Measurements from ENCODE around the gene NIPBL.
A peak's percentile ranks its signal among the peaks of the same experiment; 100 is the strongest.
"Not testable (repeated sequence)": the region's sequence is repeated elsewhere in the genome, so short reads cannot be mapped to it uniquely, and the experiment has no call there.

The NIPBL gene

DNA sequence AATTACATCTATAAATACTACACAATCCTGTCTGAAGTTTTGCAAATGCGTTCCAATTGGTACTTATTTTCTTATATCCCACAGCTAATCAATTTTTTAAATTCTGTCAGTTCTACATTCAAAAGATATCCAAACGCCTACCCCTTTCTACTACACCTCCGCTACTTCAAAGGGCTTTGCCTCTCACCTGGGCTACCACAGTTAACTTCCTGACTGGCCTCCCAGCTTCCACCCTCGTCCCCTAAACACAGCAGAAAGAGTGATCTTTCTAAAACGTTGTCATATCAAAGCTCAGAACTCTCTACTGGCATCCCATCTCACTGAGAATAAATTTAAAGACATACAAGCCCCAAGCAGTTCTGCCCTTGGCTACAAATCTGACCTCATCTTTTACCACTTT, 32.3 kb upstream of the NIPBL start:
- no peak for DNase-seq (ENCODE audit: low read depth)
- H3K4me3 ChIP-seq (ENCODE audit: low read length): no peak overlapping the region

DNA sequence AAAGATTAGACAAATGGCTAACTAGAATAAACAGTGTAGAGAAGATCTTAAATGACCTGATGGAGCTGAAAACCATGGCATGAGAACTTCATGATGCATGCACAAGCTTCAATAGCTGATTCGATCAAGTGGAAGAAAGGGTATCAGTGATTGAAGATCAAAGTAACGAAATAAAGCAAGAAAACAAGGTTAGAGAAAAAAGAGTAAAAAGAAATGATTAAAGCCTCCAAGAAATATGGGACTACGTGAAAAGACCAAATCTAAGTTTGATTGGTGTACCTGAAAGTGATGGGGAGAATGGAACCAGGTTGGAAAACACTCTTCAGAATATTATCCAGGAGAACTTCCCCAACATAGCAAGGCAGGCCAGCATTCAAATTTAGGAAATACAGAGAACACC, 28.0 kb upstream of the NIPBL start:
- DNase-seq (ENCODE audit: low read depth); H3K4me3 ChIP-seq (ENCODE audit: low read length): not testable (repeated sequence)

More for the DNA sequence above, 32.3 kb upstream of the NIPBL start:
- TF ChIP-seq, protein P1, sequence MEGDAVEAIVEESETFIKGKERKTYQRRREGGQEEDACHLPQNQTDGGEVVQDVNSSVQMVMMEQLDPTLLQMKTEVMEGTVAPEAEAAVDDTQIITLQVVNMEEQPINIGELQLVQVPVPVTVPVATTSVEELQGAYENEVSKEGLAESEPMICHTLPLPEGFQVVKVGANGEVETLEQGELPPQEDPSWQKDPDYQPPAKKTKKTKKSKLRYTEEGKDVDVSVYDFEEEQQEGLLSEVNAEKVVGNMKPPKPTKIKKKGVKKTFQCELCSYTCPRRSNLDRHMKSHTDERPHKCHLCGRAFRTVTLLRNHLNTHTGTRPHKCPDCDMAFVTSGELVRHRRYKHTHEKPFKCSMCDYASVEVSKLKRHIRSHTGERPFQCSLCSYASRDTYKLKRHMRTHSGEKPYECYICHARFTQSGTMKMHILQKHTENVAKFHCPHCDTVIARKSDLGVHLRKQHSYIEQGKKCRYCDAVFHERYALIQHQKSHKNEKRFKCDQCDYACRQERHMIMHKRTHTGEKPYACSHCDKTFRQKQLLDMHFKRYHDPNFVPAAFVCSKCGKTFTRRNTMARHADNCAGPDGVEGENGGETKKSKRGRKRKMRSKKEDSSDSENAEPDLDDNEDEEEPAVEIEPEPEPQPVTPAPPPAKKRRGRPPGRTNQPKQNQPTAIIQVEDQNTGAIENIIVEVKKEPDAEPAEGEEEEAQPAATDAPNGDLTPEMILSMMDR (IDR thresholded peaks at IDR 0.05; ENCODE audit: insufficient read depth, low read depth, low read length, missing control alignments): no peak

DNA sequence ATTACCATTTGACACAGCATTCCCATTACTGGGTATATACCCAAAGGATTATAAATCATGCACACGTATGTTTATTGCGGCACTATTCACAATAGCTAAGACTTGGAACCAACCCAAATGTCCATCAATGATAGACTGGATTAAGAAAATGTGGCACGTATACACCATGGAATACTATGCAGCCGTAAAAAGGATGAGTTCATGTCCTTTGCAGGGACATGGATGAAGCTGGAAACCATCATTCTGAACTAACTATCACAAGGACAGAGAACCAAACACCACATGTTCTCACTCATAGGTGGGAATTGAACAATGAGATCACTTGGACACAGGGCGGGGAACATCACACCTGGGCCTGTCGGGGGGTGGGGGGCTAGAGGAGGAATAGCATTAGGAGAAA, 23.7 kb upstream of the NIPBL start:
- H3K4me3 ChIP-seq (ENCODE audit: low read length); DNase-seq (ENCODE audit: low read depth): not testable (repeated sequence)

DNA sequence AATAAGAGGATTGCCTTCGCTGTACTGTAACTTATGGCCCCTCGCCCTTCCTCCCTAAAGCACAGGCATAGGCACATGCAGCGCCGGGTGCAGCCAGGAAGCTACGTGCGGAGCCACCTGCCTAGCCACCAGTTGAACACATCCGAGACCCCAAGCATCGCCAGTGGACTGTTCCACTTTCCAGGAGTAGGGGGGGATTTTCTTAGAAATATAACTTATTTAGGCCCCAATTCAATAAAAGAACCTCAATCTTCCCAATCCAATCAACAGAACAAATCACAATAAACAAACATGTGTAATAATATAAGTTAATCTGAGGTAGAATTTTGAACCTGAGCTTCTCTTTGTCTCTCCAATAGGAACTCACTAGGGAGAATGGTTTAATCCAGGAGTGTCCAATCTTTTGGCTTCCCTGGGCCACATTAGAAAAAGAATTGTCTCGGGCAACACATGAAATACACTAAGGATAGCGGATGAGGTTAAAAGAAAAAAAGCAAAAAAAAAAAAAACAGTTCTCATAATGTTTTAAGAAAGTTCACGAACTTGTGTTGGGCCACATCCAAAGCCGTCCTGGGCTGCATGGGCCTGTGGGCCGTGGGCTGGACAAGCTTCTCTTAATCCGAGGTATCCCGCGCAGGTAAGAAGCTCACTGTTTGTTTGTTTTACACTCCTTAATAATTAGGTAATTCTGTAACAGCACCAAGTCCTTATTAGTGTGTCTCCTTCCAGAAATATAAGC, 22.0 kb upstream of the NIPBL start:
- H3K4me3 ChIP-seq (ENCODE audit: low read length): no peak overlapping the region
- no peak for DNase-seq (ENCODE audit: low read depth)
- TF ChIP-seq, protein P1 (IDR thresholded peaks at IDR 0.05; ENCODE audit: insufficient read depth, low read depth, low read length, missing control alignments): no peak

DNA sequence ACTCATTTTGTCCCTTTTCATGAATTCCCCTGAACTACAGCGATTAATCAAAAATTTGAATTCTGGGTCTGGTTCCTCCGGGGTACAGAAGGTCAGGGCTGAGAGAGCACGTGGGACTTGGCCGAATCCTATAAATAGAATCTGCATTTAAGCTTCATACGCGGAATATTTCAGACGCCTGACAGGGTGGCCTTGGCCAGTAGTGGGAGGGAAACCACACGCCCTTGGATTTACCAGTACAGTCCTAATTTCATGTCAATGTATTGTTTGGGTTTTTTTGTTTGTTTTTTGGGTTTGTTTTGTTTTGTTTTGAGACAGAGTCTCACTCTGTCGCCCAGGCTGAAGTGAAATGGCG, 21.5 kb upstream of the NIPBL start:
- TF ChIP-seq, protein P1 (IDR thresholded peaks at IDR 0.05; ENCODE audit: insufficient read depth, low read depth, low read length, missing control alignments): no peak
- no peak overlapping the region for H3K4me3 ChIP-seq (ENCODE audit: low read length)
- no peak for DNase-seq (ENCODE audit: low read depth)

DNA sequence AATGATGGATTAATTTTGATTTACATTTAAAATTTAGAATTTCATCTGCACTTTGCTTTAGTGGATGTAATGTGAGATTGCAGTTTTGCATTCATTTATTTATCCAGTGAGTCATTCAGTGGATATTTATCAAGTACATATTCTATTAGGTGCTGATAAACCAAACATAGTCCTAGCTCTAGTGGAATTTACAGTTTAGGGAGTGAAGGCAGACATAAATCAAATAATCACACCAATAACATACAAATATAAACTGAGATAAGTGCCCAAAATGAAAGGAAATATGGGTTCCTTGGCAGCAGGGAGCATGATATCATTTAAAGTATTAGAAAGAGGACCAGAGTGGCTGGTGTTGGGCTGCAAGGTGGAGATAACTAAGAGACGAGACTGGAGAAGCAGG, 14.7 kb upstream of the NIPBL start:
- no peak overlapping the region for H3K4me3 ChIP-seq (ENCODE audit: low read length)
- DNase-seq (ENCODE audit: low read depth): no peak
- TF ChIP-seq, protein P1 (IDR thresholded peaks at IDR 0.05; ENCODE audit: insufficient read depth, low read depth, low read length, missing control alignments): no peak

DNA sequence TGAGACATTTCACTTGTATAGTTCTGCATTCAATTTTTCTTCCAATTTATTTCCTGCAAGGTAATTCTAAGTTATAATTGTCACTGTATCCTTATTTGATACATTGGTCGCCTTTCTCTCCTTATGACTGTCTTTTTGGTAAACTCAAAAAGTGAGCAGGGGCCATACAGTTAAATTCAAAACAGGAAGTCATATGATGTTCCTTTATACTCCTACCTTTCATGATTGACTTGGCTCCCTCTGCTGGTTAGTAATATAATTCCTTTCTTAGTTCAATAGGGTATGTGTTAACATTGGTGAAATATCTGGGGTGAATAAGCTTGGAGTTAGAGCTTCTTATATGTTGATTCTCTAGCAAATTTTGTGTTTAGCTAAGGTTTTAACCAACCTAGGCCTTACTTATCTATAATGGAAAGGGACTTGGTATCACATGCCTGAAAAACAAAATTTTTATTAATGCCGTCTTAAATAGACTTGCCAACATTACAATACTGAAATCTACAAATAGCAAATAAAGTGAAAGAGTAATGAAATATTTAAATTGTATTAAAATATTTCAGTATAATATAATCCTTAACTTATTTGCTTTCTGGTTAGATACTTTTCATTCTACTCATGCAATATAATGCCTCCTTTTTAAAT, 6.0 kb upstream of the NIPBL start:
- TF ChIP-seq, protein P1 (IDR thresholded peaks at IDR 0.05; ENCODE audit: insufficient read depth, low read depth, low read length, missing control alignments): peak; percentile 60
- no peak overlapping the region for H3K4me3 ChIP-seq (ENCODE audit: low read length)
- peak; percentile 79 for DNase-seq (ENCODE audit: low read depth)

DNA sequence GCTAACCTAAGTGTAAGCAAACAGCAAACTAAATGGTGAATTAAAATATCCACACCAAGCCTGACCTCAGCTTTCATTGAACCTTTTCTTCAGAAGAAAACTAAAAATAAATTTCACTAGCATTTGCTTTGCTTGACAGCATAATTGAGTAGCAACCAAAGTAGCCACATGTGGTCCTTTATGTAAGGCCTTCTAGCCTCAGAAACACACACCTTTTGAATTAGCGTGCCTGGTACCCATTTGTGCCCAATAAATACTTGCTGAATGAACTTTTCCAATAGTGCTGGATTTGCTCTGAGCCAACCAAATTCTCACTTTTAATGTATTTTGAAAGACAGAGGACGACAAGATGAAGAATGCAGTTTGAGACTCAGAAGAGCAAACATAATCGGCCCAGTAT, 2.1 kb upstream of the NIPBL start:
- H3K4me3 ChIP-seq (ENCODE audit: low read length): peak overlapping the region; percentile 83
- DNase-seq (ENCODE audit: low read depth): no peak

More for the DNA sequence above, 2.1 kb upstream of the NIPBL start:
- TF ChIP-seq, protein P1 (IDR thresholded peaks at IDR 0.05; ENCODE audit: insufficient read depth, low read depth, low read length, missing control alignments): no peak

All from epithelial cell of esophagus (primary cell).